OCI-LY7 (cell line): Measurements from ENCODE around the gene HEATR5A. TPM values are rescaled to one million over a fixed set of nuclear protein-coding genes. Genes with fewer than 3 reads are reported as not detected.

Experiments
- BruUV-seq: library from RNA; stranded (reverse); fragments of 400-500 nt; replicated peaks from 2 replicates; lab custom pipeline; 2021; lab: Mats Ljungman, UMichigan
- CTCF ChIA-PET: fragments of 300-600 bp; sonication (Branson Sonifier 250); formaldehyde crosslinking; loops from one replicate; lab custom pipeline; 2022; ENCODE audit warnings: antibody characterized with exemption; ENCODE audit not compliant: unreplicated experiment; lab: Charles Lee
- POLR2A ChIA-PET: fragments of 300-600 bp; sonication (Branson Sonifier 250); formaldehyde crosslinking; loops from one replicate; lab custom pipeline; 2022; ENCODE audit warnings: antibody characterized with exemption; lab: Charles Lee
- DNase-seq: peaks from one replicate; pipeline ENCODE4 v3.0.0-alpha.2; 2015; ENCODE audit warnings: low spot score
- H2AFZ ChIP-seq: fragments of 200-600 bp; sonication (generic), shearing (Covaris generic); 2 replicates; pipeline ENCODE4 v1.6.1; 2014; ENCODE audit warnings: mild to moderate bottlenecking, antibody characterized with exemption, low read length, moderate library complexity
- H3K27ac ChIP-seq: fragments of 200-600 bp; sonication (generic); 2 replicates; pipeline ENCODE4 v1.5.1; 2014; ENCODE audit warnings: mixed run types, low read depth, mild to moderate bottlenecking, moderate library complexity, low read length, inconsistent platforms; ENCODE audit not compliant: poor library complexity, severe bottlenecking
- H3K36me3 ChIP-seq: fragments of 200-600 bp; sonication (generic); 2 replicates; pipeline ENCODE4 v1.6.1; 2014; ENCODE audit warnings: mild to moderate bottlenecking, antibody characterized with exemption, low read length, moderate library complexity, mixed read lengths; ENCODE audit not compliant: insufficient read depth
- H3K4me1 ChIP-seq: fragments of 200-600 bp; sonication (generic); 2 replicates; pipeline ENCODE4 v1.5.1; 2014; ENCODE audit warnings: mild to moderate bottlenecking, low read length; ENCODE audit not compliant: insufficient read depth, poor library complexity, severe bottlenecking
- H3K4me2 ChIP-seq: fragments of 200-600 bp; sonication (generic); 2 replicates; pipeline ENCODE4 v1.6.1; 2014; ENCODE audit warnings: mild to moderate bottlenecking, low read length
- H3K4me3 ChIP-seq: fragments of 200-600 bp; sonication (generic); 2 replicates; pipeline ENCODE4 v1.5.1; 2014; ENCODE audit warnings: mild to moderate bottlenecking, low read depth, low read length; ENCODE audit not compliant: poor library complexity, severe bottlenecking
- H3K79me2 ChIP-seq: fragments of 200-600 bp; sonication (generic); 2 replicates; pipeline ENCODE4 v1.6.1; 2016; ENCODE audit warnings: low read depth, mild to moderate bottlenecking, low read length, moderate library complexity, mixed read lengths; ENCODE audit not compliant: insufficient read depth
- H3K9me2 ChIP-seq: fragments of 200-600 bp; sonication (generic); 2 replicates; pipeline ENCODE4 v1.6.1; 2016; ENCODE audit warnings: mild to moderate bottlenecking, low read length, mixed read lengths; ENCODE audit not compliant: insufficient read depth
- H3K9me3 ChIP-seq: fragments of 200-600 bp; sonication (generic); 2 replicates; pipeline ENCODE4 v1.6.1; 2014; ENCODE audit warnings: mild to moderate bottlenecking, mixed run types, low read length, mixed read lengths
- H4K20me1 ChIP-seq: fragments of 200-600 bp; sonication (generic); 2 replicates; pipeline ENCODE4 v1.6.1; 2014; ENCODE audit warnings: mild to moderate bottlenecking, antibody characterized with exemption, low read length, moderate library complexity, mixed read lengths; ENCODE audit not compliant: insufficient read depth
- EZH2phosphoT487 ChIP-seq: fragments of 200-600 bp; sonication (generic); IDR thresholded peaks from 2 replicates; pipeline ENCODE4 v1.6.1; 2018; ENCODE audit warnings: low read depth, borderline replicate concordance, mild to moderate bottlenecking, mixed run types, antibody characterized with exemption, low read length, moderate library complexity, mixed read lengths
- intact Hi-C: fragments of 100-400 bp; cut with micrococcal nuclease; formaldehyde crosslinking; loops from one replicate; pipeline ENCODE4 v1.10.0; 2022; ENCODE audit not compliant: unreplicated experiment
- total RNA-seq, 2 experiments: library from RNA; depleted of rRNA in 1 of 2; stranded (reverse); fragments of >200 nt in 1 of 2; shearing (Covaris generic) in 1 of 2; gene quantifications; 2 replicates each; pipeline ENCODE4 v1.2.3, GENCODE V29; 2014 to 2022
- TF ChIP-seq, protein P1 (sequence below): fragments of 200-600 bp; sonication (generic); conservative IDR thresholded peaks from 2 replicates; pipeline ENCODE4 v1.5.1; 2014; ENCODE audit warnings: mild to moderate bottlenecking, antibody characterized with exemption, low read length, moderate library complexity, mixed read lengths

The HEATR5A gene
- total RNA-seq, 2 experiments from 2014 or later: 12.0 to 16.2 TPM

DNA sequence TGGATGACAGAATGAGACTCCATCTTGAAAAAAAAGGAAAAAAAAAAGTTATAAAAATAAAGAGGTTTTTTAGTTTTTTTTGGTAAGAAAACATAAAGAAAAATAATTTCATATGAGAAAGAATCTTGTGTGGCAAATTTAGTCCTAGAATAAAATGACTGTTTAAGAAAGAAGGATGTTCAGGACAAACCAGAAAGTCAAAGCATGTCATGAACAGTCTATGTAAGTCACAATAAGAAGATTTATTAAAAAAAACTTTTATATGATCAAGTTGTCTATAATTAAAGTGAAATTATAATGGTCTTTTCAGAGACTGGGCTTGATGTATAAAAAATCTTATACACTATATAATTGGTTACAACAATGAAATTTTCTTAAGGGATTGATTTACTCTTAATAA lies 144.6 kb downstream of the HEATR5A start:
- no peak overlapping the region for H3K27ac ChIP-seq
- no peaks in the 10 kb centered on the region for H4K20me1 ChIP-seq
- CTCF ChIA-PET: interaction anchor here (0.7 kb wide), 1 partner anchor 755 kb away, joined by 3 read pairs; no protein-coding TSS in a partner anchor
- no peak overlapping the region for H3K4me3 ChIP-seq
- peaks cover 16% of the 10 kb centered on the region for H3K9me3 ChIP-seq
- H3K4me2 ChIP-seq: no peak overlapping the region
- BruUV-seq: no TSS peak
- H3K36me3 ChIP-seq: no peaks in the 10 kb centered on the region
- no peak for TF ChIP-seq EZH2phosphoT487
- TF ChIP-seq, protein P1, sequence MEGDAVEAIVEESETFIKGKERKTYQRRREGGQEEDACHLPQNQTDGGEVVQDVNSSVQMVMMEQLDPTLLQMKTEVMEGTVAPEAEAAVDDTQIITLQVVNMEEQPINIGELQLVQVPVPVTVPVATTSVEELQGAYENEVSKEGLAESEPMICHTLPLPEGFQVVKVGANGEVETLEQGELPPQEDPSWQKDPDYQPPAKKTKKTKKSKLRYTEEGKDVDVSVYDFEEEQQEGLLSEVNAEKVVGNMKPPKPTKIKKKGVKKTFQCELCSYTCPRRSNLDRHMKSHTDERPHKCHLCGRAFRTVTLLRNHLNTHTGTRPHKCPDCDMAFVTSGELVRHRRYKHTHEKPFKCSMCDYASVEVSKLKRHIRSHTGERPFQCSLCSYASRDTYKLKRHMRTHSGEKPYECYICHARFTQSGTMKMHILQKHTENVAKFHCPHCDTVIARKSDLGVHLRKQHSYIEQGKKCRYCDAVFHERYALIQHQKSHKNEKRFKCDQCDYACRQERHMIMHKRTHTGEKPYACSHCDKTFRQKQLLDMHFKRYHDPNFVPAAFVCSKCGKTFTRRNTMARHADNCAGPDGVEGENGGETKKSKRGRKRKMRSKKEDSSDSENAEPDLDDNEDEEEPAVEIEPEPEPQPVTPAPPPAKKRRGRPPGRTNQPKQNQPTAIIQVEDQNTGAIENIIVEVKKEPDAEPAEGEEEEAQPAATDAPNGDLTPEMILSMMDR: no peak
- intact Hi-C loops: no loop called here
- peak; percentile 47 for DNase-seq
- no peaks in the 10 kb centered on the region for H3K4me1 ChIP-seq
- no peaks in the 10 kb centered on the region for H3K79me2 ChIP-seq
- H3K9me2 ChIP-seq: no peaks in the 10 kb centered on the region
- no peak overlapping the region for H2AFZ ChIP-seq
- POLR2A ChIA-PET: no interaction called here

DNA sequence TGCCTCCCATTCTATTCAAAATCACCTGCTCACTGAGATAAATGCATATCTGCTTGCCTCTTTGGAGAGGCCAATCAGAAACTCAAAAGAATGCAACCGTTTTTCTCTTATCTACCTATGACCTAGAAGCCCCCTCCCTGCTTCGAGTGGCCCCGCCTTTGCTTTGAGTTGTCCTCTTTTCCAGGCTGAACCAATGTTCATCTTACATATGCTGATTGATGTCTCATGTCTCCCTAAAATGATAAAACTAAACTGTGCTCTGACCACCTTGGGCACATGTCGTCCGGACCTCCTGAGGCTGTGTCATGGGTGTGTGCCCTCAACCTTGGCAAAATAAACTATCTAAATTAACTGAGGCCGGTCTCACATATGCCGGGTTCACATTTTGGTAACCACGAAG lies 148.7 kb downstream of the HEATR5A start:
- no peaks in the 10 kb centered on the region for H3K9me2 ChIP-seq
- no peaks in the 10 kb centered on the region for H3K4me1 ChIP-seq
- no peak overlapping the region for H3K27ac ChIP-seq
- POLR2A ChIA-PET: interaction anchor here (0.6 kb wide), 1 partner anchor 110 kb away, joined by 4 read pairs; no protein-coding TSS in a partner anchor
- no peak overlapping the region for H3K4me2 ChIP-seq
- DNase-seq: no peak
- 0 out of 2 replicates have a peak, but pooled peaks cover 10% of the 10 kb centered on the region for H3K9me3 ChIP-seq
- CTCF ChIA-PET: no interaction called here
- no peaks in the 10 kb centered on the region for H3K79me2 ChIP-seq
- H3K4me3 ChIP-seq: no peak overlapping the region
- no peaks in the 10 kb centered on the region for H3K36me3 ChIP-seq
- no peak overlapping the region for H2AFZ ChIP-seq
- no peaks in the 10 kb centered on the region for H4K20me1 ChIP-seq
- no peak for TF ChIP-seq EZH2phosphoT487
- TF ChIP-seq, protein P1: no peak
- intact Hi-C loops: no loop called here
- no TSS peak for BruUV-seq

DNA sequence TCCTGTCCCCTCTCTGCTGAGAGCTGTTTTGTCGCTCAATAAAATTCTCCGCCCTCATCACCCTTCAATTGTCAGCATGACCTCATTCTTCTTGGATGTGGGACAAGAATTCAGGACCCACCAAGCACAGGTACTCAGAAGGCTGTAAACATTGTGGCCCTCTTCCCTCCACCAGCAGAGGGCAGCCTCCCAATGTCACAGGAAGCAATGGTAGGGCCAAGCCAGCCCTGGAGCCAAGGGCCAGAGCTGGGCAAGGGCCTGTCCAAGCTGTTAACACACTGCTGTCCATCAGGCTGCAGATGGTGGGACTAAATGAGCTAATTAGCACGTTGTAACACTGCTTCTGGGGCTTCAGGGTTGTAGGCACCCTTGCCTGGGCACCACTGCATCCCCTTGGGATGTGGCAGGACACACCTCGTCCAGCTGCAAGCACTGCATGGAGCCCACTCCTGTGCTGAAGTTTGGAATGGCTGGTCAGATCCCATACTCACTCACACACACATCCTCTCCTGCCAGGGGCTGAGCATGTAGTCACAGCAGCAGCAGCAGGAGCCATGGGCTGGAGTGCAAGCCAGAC lies 150.1 kb downstream of the HEATR5A start:
- 0 out of 2 replicates have a peak, but pooled peaks cover 10% of the 10 kb centered on the region for H3K9me3 ChIP-seq
- H3K4me3 ChIP-seq: no peak overlapping the region
- DNase-seq: peak; percentile 37
- H3K4me1 ChIP-seq: no peaks in the 10 kb centered on the region
- BruUV-seq: no TSS peak
- no peaks in the 10 kb centered on the region for H4K20me1 ChIP-seq
- ChIA-PET POLR2A (no interaction called here), CTCF (no interaction called here)
- H3K4me2 ChIP-seq: no peak overlapping the region
- H3K27ac ChIP-seq: no peak overlapping the region
- no peaks in the 10 kb centered on the region for H3K9me2 ChIP-seq
- H3K36me3 ChIP-seq: no peaks in the 10 kb centered on the region
- intact Hi-C loops: no loop called here
- TF ChIP-seq, protein P1: peak; percentile 54
- TF ChIP-seq EZH2phosphoT487: no peak
- no peak overlapping the region for H2AFZ ChIP-seq
- no peaks in the 10 kb centered on the region for H3K79me2 ChIP-seq
